Brain microvascular endothelial cell (primary cell): ENCODE measurements around the gene TRIM38.

Source experiments
- DNase-seq: peaks from one replicate; pipeline ENCODE4 v3.0.0-alpha.2; 2020
- H3K27ac ChIP-seq: fragments of 250-450 bp; sonication (Bioruptor Pico); 2 replicates; pipeline ENCODE4 v1.5.1; 2020; ENCODE audit warnings: mild to moderate bottlenecking, moderate library complexity
- H3K27me3 ChIP-seq: fragments of 250-450 bp; sonication (Bioruptor Pico); replicated peaks from 2 replicates; pipeline ENCODE4 v1.5.1; 2020; ENCODE audit warnings: mild to moderate bottlenecking
- H3K36me3 ChIP-seq: fragments of 250-450 bp; sonication (Bioruptor Pico); replicated peaks from 2 replicates; pipeline ENCODE4 v1.5.1; 2020; ENCODE audit warnings: mild to moderate bottlenecking
- H3K4me3 ChIP-seq: 2 replicates; pipeline ENCODE4 v1.5.1; 2011; ENCODE audit warnings: low read depth, mild to moderate bottlenecking, control low read depth, low read length, moderate library complexity
- in situ Hi-C: cut with HindIII; loops from 2 replicates; pipeline ENCODE4 v1.10.0; 2017; ENCODE audit warnings: low sequenced_read_pairs, low pct_ligation_motif_present
- TF ChIP-seq, protein P1 (sequence below): IDR thresholded peaks from 2 replicates; pipeline ENCODE4 v1.5.1; 2011; ENCODE audit warnings: low read depth, mild to moderate bottlenecking, moderate library complexity, low read length, control low read depth, inconsistent platforms; ENCODE audit errors: missing control alignments

TRIM38 gene

DNA sequence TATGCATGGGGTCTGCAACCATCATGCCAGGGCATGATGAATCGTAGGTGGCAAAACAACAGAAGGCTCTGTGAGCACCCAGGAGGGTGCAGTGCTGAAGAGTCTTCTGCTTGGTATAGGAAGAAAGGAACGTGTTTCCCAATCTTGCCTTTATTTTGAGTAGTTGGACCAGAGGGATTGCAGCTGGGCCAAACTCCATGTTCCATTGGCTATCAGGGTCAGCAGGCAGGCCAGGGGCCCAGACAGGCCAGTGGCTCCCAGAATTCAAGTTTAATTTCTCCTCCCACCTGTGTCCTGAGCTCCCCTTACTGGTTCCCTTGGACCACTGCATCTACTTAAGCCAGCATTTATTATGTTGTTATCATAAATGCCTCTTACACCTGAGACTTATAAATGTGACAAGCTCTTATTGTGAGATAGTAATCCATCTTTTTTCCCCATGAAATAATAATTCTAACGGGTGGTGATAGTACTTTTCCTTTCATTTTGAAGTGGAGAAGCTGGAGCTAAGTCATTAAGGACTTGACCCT, 918 bp upstream of the TRIM38 start:
- peaks cover 12% of the 10 kb centered on the region for H3K36me3 ChIP-seq
- DNase-seq = no peak
- no peaks in the 10 kb centered on the region for H3K27me3 ChIP-seq
- in situ Hi-C loops = no loop called here
- TF ChIP-seq, protein P1, sequence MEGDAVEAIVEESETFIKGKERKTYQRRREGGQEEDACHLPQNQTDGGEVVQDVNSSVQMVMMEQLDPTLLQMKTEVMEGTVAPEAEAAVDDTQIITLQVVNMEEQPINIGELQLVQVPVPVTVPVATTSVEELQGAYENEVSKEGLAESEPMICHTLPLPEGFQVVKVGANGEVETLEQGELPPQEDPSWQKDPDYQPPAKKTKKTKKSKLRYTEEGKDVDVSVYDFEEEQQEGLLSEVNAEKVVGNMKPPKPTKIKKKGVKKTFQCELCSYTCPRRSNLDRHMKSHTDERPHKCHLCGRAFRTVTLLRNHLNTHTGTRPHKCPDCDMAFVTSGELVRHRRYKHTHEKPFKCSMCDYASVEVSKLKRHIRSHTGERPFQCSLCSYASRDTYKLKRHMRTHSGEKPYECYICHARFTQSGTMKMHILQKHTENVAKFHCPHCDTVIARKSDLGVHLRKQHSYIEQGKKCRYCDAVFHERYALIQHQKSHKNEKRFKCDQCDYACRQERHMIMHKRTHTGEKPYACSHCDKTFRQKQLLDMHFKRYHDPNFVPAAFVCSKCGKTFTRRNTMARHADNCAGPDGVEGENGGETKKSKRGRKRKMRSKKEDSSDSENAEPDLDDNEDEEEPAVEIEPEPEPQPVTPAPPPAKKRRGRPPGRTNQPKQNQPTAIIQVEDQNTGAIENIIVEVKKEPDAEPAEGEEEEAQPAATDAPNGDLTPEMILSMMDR = no peak
- H3K4me3 ChIP-seq = no peak overlapping the region
- H3K27ac ChIP-seq = peak overlapping the region; percentile 85

DNA sequence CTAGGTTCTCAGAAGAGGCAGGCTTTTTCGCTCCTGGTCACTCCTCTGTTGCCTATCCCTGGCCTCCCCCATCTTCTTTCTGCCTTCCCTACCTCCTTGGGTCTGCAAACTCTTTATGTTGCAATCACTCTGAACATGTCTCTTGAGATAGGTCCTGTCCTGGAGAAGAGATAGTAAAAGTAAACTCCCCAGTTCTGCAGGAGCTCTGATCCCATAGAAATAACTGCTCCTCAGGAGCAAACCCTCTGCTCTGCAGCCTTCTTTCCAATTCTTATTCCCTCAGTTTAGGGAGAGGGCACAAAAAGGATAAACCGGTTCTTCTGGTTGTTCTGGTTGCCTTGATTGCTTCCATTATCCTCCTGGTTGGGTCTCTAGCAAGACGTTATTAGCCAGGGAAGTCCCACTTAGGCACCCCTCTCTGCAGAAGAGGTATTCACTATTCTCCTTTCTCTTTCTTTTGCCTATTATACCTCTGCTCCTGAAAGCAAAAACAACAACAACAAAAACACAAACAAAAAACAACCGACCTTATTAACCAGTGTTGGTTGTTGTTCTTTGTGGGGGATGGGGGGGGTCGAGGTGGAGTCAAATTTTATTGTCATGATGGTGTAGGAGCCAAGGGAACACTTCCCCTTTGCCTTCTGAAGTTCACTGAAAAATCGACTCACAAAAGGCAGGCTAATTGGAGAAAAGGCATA, 973 bp downstream of the TRIM38 start:
- H3K36me3 ChIP-seq = peaks cover 26% of the 10 kb centered on the region
- no peak overlapping the region for H3K27ac ChIP-seq
- peak overlapping the region; percentile 72 for H3K4me3 ChIP-seq
- no peak for DNase-seq
- H3K27me3 ChIP-seq = no peaks in the 10 kb centered on the region
- TF ChIP-seq, protein P1 = no peak
- in situ Hi-C loops = no loop called here

DNA sequence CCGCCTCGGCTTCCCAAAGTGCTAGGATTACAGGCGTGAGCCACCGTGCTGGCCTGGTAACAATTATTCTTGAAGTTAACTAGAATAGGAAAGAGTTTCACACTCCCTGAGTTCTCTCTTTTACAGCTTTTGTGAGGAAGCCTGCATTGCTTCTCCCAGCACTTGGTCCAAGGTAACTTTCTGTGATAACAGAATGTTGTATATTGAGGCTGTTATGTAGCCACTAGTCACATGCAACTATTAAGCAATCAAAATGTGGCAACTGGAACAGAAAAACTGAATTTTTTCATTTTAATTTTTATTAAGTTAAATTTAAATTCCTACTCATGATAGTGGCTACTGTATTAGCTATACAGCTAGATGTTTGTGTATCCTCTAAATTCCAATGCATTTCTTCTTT, 2.5 kb downstream of the TRIM38 start:
- no peak overlapping the region for H3K4me3 ChIP-seq
- TF ChIP-seq, protein P1 = no peak

DNA sequence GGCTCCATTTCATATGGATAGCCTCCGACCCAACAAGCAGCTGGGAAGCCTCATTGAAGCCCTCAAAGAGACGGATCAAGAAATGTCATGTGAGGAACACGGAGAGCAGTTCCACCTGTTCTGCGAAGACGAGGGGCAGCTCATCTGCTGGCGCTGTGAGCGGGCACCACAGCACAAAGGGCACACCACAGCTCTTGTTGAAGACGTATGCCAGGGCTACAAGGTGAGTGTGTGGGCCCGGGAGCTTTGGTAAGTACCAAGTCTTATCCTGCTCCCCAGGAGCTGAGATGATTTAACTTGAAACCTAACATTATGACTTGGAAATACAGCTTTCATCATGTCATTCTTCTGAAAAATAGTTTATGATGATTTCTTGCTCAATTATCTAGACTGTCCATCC, 4.1 kb downstream of the TRIM38 start:
- no peak overlapping the region for H3K27ac ChIP-seq
- TF ChIP-seq, protein P1 = no peak
- no peak overlapping the region for H3K4me3 ChIP-seq
- no peaks in the 10 kb centered on the region for H3K27me3 ChIP-seq
- H3K36me3 ChIP-seq = peaks cover 45% of the 10 kb centered on the region
- in situ Hi-C loops = no loop called here
- DNase-seq = no peak

More for the DNA sequence above, 2.5 kb downstream of the TRIM38 start:
- H3K36me3 ChIP-seq = peaks cover 38% of the 10 kb centered on the region
- in situ Hi-C loops = no loop called here
- H3K27ac ChIP-seq = no peak overlapping the region
- DNase-seq = no peak
- H3K27me3 ChIP-seq = no peaks in the 10 kb centered on the region

DNA sequence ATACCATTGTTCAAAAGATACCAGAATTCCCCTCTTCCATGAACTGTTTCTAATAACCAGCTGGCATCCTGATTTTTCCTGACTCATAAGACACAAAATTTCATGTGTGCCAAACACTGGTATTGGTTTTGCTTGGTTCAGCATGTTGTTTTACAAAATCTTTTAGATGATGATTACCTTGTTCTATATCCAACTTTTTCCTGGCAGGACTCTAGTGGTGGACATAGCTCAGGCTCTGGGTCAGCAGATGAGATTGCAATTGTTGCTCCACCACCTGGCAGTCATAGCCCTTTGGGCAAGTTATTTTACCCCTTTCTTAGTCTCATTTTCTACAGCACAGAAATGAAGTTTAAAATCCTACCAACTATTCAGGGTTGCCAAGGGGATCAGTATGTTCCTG, 6.2 kb downstream of the TRIM38 start:
- TF ChIP-seq, protein P1 = no peak
- H3K36me3 ChIP-seq = peaks cover 61% of the 10 kb centered on the region
- no peaks in the 10 kb centered on the region for H3K27me3 ChIP-seq
- no peak overlapping the region for H3K27ac ChIP-seq
- H3K4me3 ChIP-seq = no peak overlapping the region
- in situ Hi-C loops = no loop called here
- DNase-seq = no peak
